ENCODE data around the gene GPR162. TPM values are rescaled to one million over a fixed set of nuclear protein-coding genes. Genes with fewer than 3 reads are reported as not detected.
A peak's percentile ranks its signal among the peaks of the same experiment; 100 is the strongest.

GPR162 gene
- total RNA-seq, 1 experiment from 2014 or later: 2.4 TPM

- H3K9me2 ChIP-seq (ENCODE audit: insufficient read depth): no peaks in the 10 kb centered on the region
- no peak overlapping the region for H2AFZ ChIP-seq
- H3K79me2 ChIP-seq (ENCODE audit: low read depth): peaks cover 19% of the 10 kb centered on the region
- TF ChIP-seq CTCF (conservative IDR thresholded peaks at IDR 0.05) (no peak), EZH2 (IDR thresholded peaks at IDR 0.05; ENCODE audit: low read depth) (no peak)
- no peak overlapping the region for H3K4me3 ChIP-seq
- peaks cover 26% of the 10 kb centered on the region; the same call in 1 of the 2 replicates for H3F3A ChIP-seq (ENCODE audit: insufficient read depth, low read depth)
- CTCF ChIA-PET: no interaction called here
- H3K9me3 ChIP-seq (ENCODE audit: insufficient read depth, low read depth): no peaks in the 10 kb centered on the region
- H3K27ac ChIP-seq: no peak overlapping the region
- H4K20me1 ChIP-seq (ENCODE audit: insufficient read depth): no peaks in the 10 kb centered on the region
- H3K4me2 ChIP-seq: no peak overlapping the region
- BruUV-seq (replicated peaks): no TSS peak
- POLR2A ChIA-PET (ENCODE audit: unreplicated experiment): no interaction called here
- intact Hi-C loops (cut with micrococcal nuclease; ENCODE audit: unreplicated experiment): no loop called here
- H3K36me3 ChIP-seq (ENCODE audit: low read depth): no peaks in the 10 kb centered on the region
- peaks cover 12% of the 10 kb centered on the region for H3K4me1 ChIP-seq (replicated peaks; ENCODE audit: insufficient read depth)
- no peaks in the 10 kb centered on the region for H3K27me3 ChIP-seq (ENCODE audit: insufficient read depth, low read depth)
- DNase-seq: no peak
These were observed 26.1 kb downstream of the GPR162 start for GRCh38 chr12:6847676-6848075.

- intact Hi-C loops (cut with micrococcal nuclease; ENCODE audit: unreplicated experiment): no loop called here
- Histone ChIP-seq H3K9me2 (ENCODE audit: insufficient read depth) (no peaks in the 10 kb centered on the region), H3K4me1 (replicated peaks; ENCODE audit: insufficient read depth) (peaks cover 25% of the 10 kb centered on the region), H3K9me3 (ENCODE audit: insufficient read depth, low read depth) (no peaks in the 10 kb centered on the region), H4K20me1 (ENCODE audit: insufficient read depth) (peaks cover 10% of the 10 kb centered on the region; the same call in 1 of the 2 replicates), H3K36me3 (ENCODE audit: low read depth) (no peaks in the 10 kb centered on the region; the same call in 1 of the 2 replicates), H3K79me2 (ENCODE audit: low read depth) (peaks cover 34% of the 10 kb centered on the region), H3K27ac (no peak overlapping the region), H3K27me3 (ENCODE audit: insufficient read depth, low read depth) (no peaks in the 10 kb centered on the region), H3K4me3 (0 out of 2 replicates have a peak overlapping the region, but pooled peaks have one; percentile 83), H3F3A (ENCODE audit: insufficient read depth, low read depth) (peaks cover 36% of the 10 kb centered on the region; the same call in 1 of the 2 replicates), H3K4me2 (peak overlapping the region; percentile 86), H2AFZ (no peak overlapping the region)
- BruUV-seq (replicated peaks): no TSS peak
- ChIA-PET POLR2A (ENCODE audit: unreplicated experiment) (no interaction called here), CTCF (no interaction called here)
- no peak for TF ChIP-seq EZH2 (IDR thresholded peaks at IDR 0.05; ENCODE audit: low read depth)
- TF ChIP-seq CTCF (conservative IDR thresholded peaks at IDR 0.05): no peak
- no peak for DNase-seq
These were observed 27.8 kb downstream of the GPR162 start for GRCh38 chr12:6849427-6849826.

GRCh38 chr12:6849976-6850560, 28.4 kb downstream of the GPR162 start:
- Histone ChIP-seq H2AFZ (no peak overlapping the region), H3K79me2 (ENCODE audit: low read depth) (peaks cover 40% of the 10 kb centered on the region), H4K20me1 (ENCODE audit: insufficient read depth) (peaks cover 10% of the 10 kb centered on the region; the same call in 1 of the 2 replicates), H3K4me2 (peak overlapping the region; percentile 86), H3K27ac (no peak overlapping the region), H3K36me3 (ENCODE audit: low read depth) (no peaks in the 10 kb centered on the region; the same call in 1 of the 2 replicates), H3K27me3 (ENCODE audit: insufficient read depth, low read depth) (no peaks in the 10 kb centered on the region), H3K9me2 (ENCODE audit: insufficient read depth) (no peaks in the 10 kb centered on the region), H3K4me3 (peak overlapping the region; percentile 83), H3K9me3 (ENCODE audit: insufficient read depth, low read depth) (no peaks in the 10 kb centered on the region), H3F3A (ENCODE audit: insufficient read depth, low read depth) (peaks cover 36% of the 10 kb centered on the region; the same call in 1 of the 2 replicates), H3K4me1 (replicated peaks; ENCODE audit: insufficient read depth) (peaks cover 25% of the 10 kb centered on the region)
- no peak for DNase-seq
- no peak for TF ChIP-seq CTCF (conservative IDR thresholded peaks at IDR 0.05)
- no peak for TF ChIP-seq EZH2 (IDR thresholded peaks at IDR 0.05; ENCODE audit: low read depth)
- intact Hi-C loops (cut with micrococcal nuclease; ENCODE audit: unreplicated experiment): loop anchor here (5.0 kb wide), 2 partner anchors 112 to 283 kb away; partner anchors contain the start of gene NOP2
- CTCF ChIA-PET: no interaction called here
- BruUV-seq (replicated peaks): no TSS peak
- POLR2A ChIA-PET (ENCODE audit: unreplicated experiment): no interaction called here

Measured in PC-9 (cell line).